IMR-90 (cell line): ENCODE measurements around the gene OR1K1. TPM values are rescaled to one million over a fixed set of nuclear protein-coding genes. Genes with fewer than 3 reads are reported as not detected.

ENCODE experiments used
- ATAC-seq: fragments of 200-7000 bp; cut with Tn5 transposase; 2 replicates; pipeline ENCODE4 v1.9.1; 2020; ENCODE audit warnings: low read depth, mild to moderate bottlenecking, moderate library complexity
- BruUV-seq: library from RNA; stranded (reverse); fragments of 400-500 nt; replicated peaks from 2 replicates; lab custom pipeline; 2021; lab: Mats Ljungman, UMichigan
- CTCF ChIA-PET: fragments of 300-600 bp; formaldehyde crosslinking; extraction: SDS; loops from one replicate; lab custom pipeline; 2021; ENCODE audit warnings: antibody characterized with exemption; lab: Yijun Ruan, JAX
- POLR2A ChIA-PET: fragments of 300-600 bp; sonication (Branson Sonifier 250); formaldehyde crosslinking; loops from one replicate; lab custom pipeline; 2022; ENCODE audit warnings: antibody characterized with exemption; ENCODE audit not compliant: unreplicated experiment; lab: Charles Lee
- DNase-seq: peaks from one replicate; pipeline ENCODE4 v3.0.0; 2013
- H2AFZ ChIP-seq: replicated peaks from 2 replicates; pipeline ENCODE3; 2013; ENCODE audit warnings: low read length, mild to moderate bottlenecking; ENCODE audit not compliant: poor library complexity
- H2AK5ac ChIP-seq: 2 replicates; pipeline ENCODE4 v1.6.1; 2013; ENCODE audit warnings: low read depth, low read length, inconsistent platforms
- H2AK9ac ChIP-seq: replicated peaks from 2 replicates; pipeline ENCODE3; 2013; ENCODE audit warnings: mild to moderate bottlenecking, low read depth, low read length, moderate library complexity; ENCODE audit not compliant: poor library complexity
- H2BK120ac ChIP-seq: 2 replicates; pipeline ENCODE4 v1.6.1; 2013; ENCODE audit warnings: low read depth, low read length, inconsistent platforms
- H2BK15ac ChIP-seq: 3 replicates; pipeline ENCODE4 v1.6.1; 2013; ENCODE audit warnings: low read depth, low read length, inconsistent platforms
- H2BK20ac ChIP-seq: 2 replicates; pipeline ENCODE4 v1.6.1; 2013; ENCODE audit warnings: low read depth, mild to moderate bottlenecking, inconsistent platforms, low read length, moderate library complexity
- H2BK5ac ChIP-seq: 2 replicates; pipeline ENCODE4 v1.6.1; 2013; ENCODE audit warnings: mild to moderate bottlenecking, low read depth, low read length, inconsistent platforms; ENCODE audit not compliant: poor library complexity, severe bottlenecking
- H3K14ac ChIP-seq: replicated peaks from 2 replicates; pipeline ENCODE4 v1.6.1; 2013; ENCODE audit warnings: low read depth, low read length, inconsistent platforms
- H3K18ac ChIP-seq: 2 replicates; pipeline ENCODE4 v1.6.1; 2013; ENCODE audit warnings: low read depth, low read length, control low read depth
- H3K23ac ChIP-seq: 2 replicates; pipeline ENCODE4 v1.6.1; 2013; ENCODE audit warnings: low read depth, low read length, inconsistent platforms
- H3K27ac ChIP-seq: 2 replicates; pipeline ENCODE4 v1.5.1; 2013; ENCODE audit warnings: mild to moderate bottlenecking, control low read depth, low read length; ENCODE audit not compliant: insufficient read depth
- H3K27me3 ChIP-seq: 2 replicates; pipeline ENCODE4 v1.6.1; 2013; ENCODE audit warnings: low read length; ENCODE audit not compliant: control insufficient read depth, insufficient read depth
- H3K36me3 ChIP-seq: 2 replicates; pipeline ENCODE4 v1.6.1; 2013; ENCODE audit warnings: low read length, mixed read lengths; ENCODE audit not compliant: control insufficient read depth, insufficient read depth
- H3K4ac ChIP-seq: 2 replicates; pipeline ENCODE4 v1.6.1; 2013; ENCODE audit warnings: low read depth, low read length, inconsistent platforms
- H3K4me1 ChIP-seq: 2 replicates; pipeline ENCODE4 v1.6.1; 2013; ENCODE audit warnings: low read length, mixed read lengths; ENCODE audit not compliant: control insufficient read depth, insufficient read depth
- H3K4me2 ChIP-seq: 2 replicates; pipeline ENCODE4 v1.6.1; 2013; ENCODE audit warnings: low read depth, mild to moderate bottlenecking, control low read depth, low read length, moderate library complexity
- H3K4me3 ChIP-seq: 2 replicates; pipeline ENCODE4 v1.5.1; 2013; ENCODE audit warnings: low read depth, mild to moderate bottlenecking, control low read depth, low read length, moderate library complexity; ENCODE audit not compliant: insufficient read depth
- H3K56ac ChIP-seq: 2 replicates; pipeline ENCODE4 v1.6.1; 2013; ENCODE audit warnings: low read length, inconsistent platforms; ENCODE audit not compliant: insufficient read depth; ENCODE audit errors: extremely low read depth
- H3K79me1 ChIP-seq, 2 experiments: 2 replicates each; pipeline ENCODE4 v1.6.1; 2013; ENCODE audit warnings: low read length in 2 of 2, inconsistent platforms in 1 of 2, low read depth in 1 of 2
- H3K9ac ChIP-seq: 2 replicates; pipeline ENCODE4 v1.6.1; 2013; ENCODE audit warnings: low read depth, low read length, control low read depth
- H3K9me1 ChIP-seq: 2 replicates; pipeline ENCODE4 v1.6.1; 2013; ENCODE audit warnings: low read length, inconsistent platforms; ENCODE audit not compliant: insufficient read depth
- H3K9me3 ChIP-seq: 2 replicates; pipeline ENCODE4 v1.6.1; 2013; ENCODE audit warnings: low read length; ENCODE audit not compliant: control insufficient read depth, insufficient read depth
- H4K20me1 ChIP-seq: 2 replicates; pipeline ENCODE4 v1.6.1; 2013; ENCODE audit warnings: low read length, inconsistent platforms; ENCODE audit not compliant: insufficient read depth
- H4K5ac ChIP-seq: 2 replicates; pipeline ENCODE4 v1.6.1; 2013; ENCODE audit warnings: mild to moderate bottlenecking, low read depth, low read length, control low read depth
- H4K8ac ChIP-seq, 2 experiments: 2 replicates each; pipeline ENCODE4 v1.6.1; 2013; ENCODE audit warnings: low read depth in 2 of 2, low read length in 2 of 2, control low read depth in 1 of 2, inconsistent platforms in 1 of 2
- H4K91ac ChIP-seq: 2 replicates; pipeline ENCODE4 v1.6.1; 2013; ENCODE audit warnings: low read depth, low read length, inconsistent platforms; ENCODE audit not compliant: insufficient read depth
- BHLHE40 ChIP-seq: fragments of 150-350 bp; IDR thresholded peaks from 2 replicates; pipeline ENCODE4 v1.6.1; 2016; ENCODE audit warnings: mild to moderate bottlenecking, low read depth, low read length
- CEBPB ChIP-seq: IDR thresholded peaks from 2 replicates; pipeline ENCODE4 v1.6.1; 2012; ENCODE audit warnings: low read depth, low read length, improper control_type of control experiment
- CTCF ChIP-seq: conservative IDR thresholded peaks from 2 replicates; pipeline ENCODE4 v1.5.1; 2012; ENCODE audit warnings: mild to moderate bottlenecking, low read depth, low read length, improper control_type of control experiment
- ELK1 ChIP-seq: fragments of 150-350 bp; IDR thresholded peaks from 2 replicates; pipeline ENCODE4 v1.6.1; 2016; ENCODE audit warnings: low read depth, mild to moderate bottlenecking, low read length, moderate library complexity, borderline replicate concordance
- MAZ ChIP-seq: IDR thresholded peaks from 2 replicates; pipeline ENCODE4 v1.6.1; 2012; ENCODE audit warnings: low read depth, mild to moderate bottlenecking, low read length, improper control_type of control experiment, moderate library complexity, borderline replicate concordance
- MXI1 ChIP-seq: IDR thresholded peaks from 2 replicates; pipeline ENCODE4 v1.6.1; 2012; ENCODE audit warnings: low read depth, mild to moderate bottlenecking, low read length, moderate library complexity, borderline replicate concordance
- RCOR1 ChIP-seq: IDR thresholded peaks from 2 replicates; pipeline ENCODE4 v1.6.1; 2012; ENCODE audit warnings: mild to moderate bottlenecking, low read length, improper control_type of control experiment; ENCODE audit not compliant: insufficient replicate concordance
- SMC3 ChIP-seq: fragments of 150-350 bp; IDR thresholded peaks from 2 replicates; pipeline ENCODE4 v1.6.1; 2016; ENCODE audit warnings: low read depth, mild to moderate bottlenecking, antibody characterized with exemption, low read length, moderate library complexity
- WGBS, 2 experiments: methylation state at CpG; one replicate each; pipeline versions ENCODE4 v1.1.5 to v1.1.7; 2013; ENCODE audit warnings: missing lambda C conversion rate in 2 of 2; ENCODE audit not compliant: insufficient read length in 1 of 2; ENCODE audit errors: extremely low coverage in 2 of 2; 5-methylcytosine and 5-hydroxymethylcytosine counted together
- dilution Hi-C: fragments of 300-500 bp; cut with HindIII; formaldehyde crosslinking; loops from one replicate; pipeline ENCODE4 v1.14.3; 2018; ENCODE audit warnings: low sequenced_read_pairs; ENCODE audit not compliant: unreplicated experiment
- in situ Hi-C: fragments of 300-500 bp; cut with MboI; formaldehyde crosslinking; loops from 3 replicates; pipeline ENCODE4 v1.14.3; 2019; ENCODE audit warnings: low sequenced_read_pairs, inconsistent platforms, mixed read lengths
- intact Hi-C: fragments of 100-400 bp; cut with micrococcal nuclease; formaldehyde crosslinking; loops from 2 replicates; pipeline ENCODE4 v1.10.0; 2022
- polyA plus RNA-seq, 3 experiments: library from polyadenylated mRNA; depleted of rRNA; stranded (reverse); fragments of >200 nt; gene quantifications; 2 replicates each; pipeline ENCODE4 v1.2.3, GENCODE V29; 2012; ENCODE audit warnings: low replicate concordance in 1 of 3
- total RNA-seq: library from RNA; depleted of rRNA; stranded (reverse); fragments of >200 nt; gene quantifications from 2 replicates; pipeline ENCODE4 v1.2.3, GENCODE V29; 2012

Gene OR1K1
- total and polyA plus RNA-seq, 2 of the 4 experiments (the other 2 are of a cell fraction), result not detected

- Histone ChIP-seq H2AFZ (peak overlapping the region; percentile 49), H3K79me1 (no peaks in the 10 kb centered on the region), H3K36me3 (no peaks in the 10 kb centered on the region), H3K9me1 (peaks cover 21% of the 10 kb centered on the region), H2BK120ac (peak overlapping the region; percentile 97), H4K8ac (peak overlapping the region; percentile 85 to 94), H2BK5ac (peak overlapping the region; percentile 83), H3K14ac (peak overlapping the region; percentile 85), H4K91ac (peak overlapping the region; percentile 94), H3K4me1 (peaks cover 20% of the 10 kb centered on the region), H3K56ac (peak overlapping the region; percentile 78), H3K23ac (peak overlapping the region; percentile 77), H3K9ac (no peak overlapping the region; the same call in 1 of the 2 replicates), H2AK9ac (peak overlapping the region; percentile 23), H3K4ac (peak overlapping the region; percentile 97), H3K27me3 (no peaks in the 10 kb centered on the region), H3K18ac (peak overlapping the region; percentile 96), H3K27ac (peak overlapping the region; percentile 86), H2BK15ac (peak overlapping the region; percentile 71; the same call in 2 of the 3 replicates), H4K5ac (peak overlapping the region; percentile 70), H3K4me2 (peak overlapping the region; percentile 54), H3K9me3 (no peaks in the 10 kb centered on the region; the same call in 1 of the 2 replicates), H4K20me1 (no peaks in the 10 kb centered on the region), H2AK5ac (peak overlapping the region; percentile 89), H3K4me3 (no peak overlapping the region), H2BK20ac (peak overlapping the region; percentile 97)
- DNase-seq (peak; percentile 79), ATAC-seq (peak; percentile 95)
- ChIA-PET POLR2A (interaction anchor here (0.7 kb wide), 1 partner anchor 29 kb away, joined by 3 read pairs; no protein-coding TSS in a partner anchor), CTCF (no interaction called here)
- in situ Hi-C loops, result no loop called here
- dilution Hi-C loops, result no loop called here
- intact Hi-C loops, result no loop called here
- 20% methylated on average over 2 of the region's 3 CpGs; no CpG with 5 or more reads in 1 of the 2 experiments for WGBS, 2 experiments
- BruUV-seq, result no TSS peak
- no peak for TF ChIP-seq RCOR1
- no peak for TF ChIP-seq BHLHE40
- no peak for TF ChIP-seq ELK1
- TF ChIP-seq MAZ, result no peak
- TF ChIP-seq CTCF, result no peak
- TF ChIP-seq MXI1, result 0 out of 2 replicates have a peak, but pooled peaks have one; percentile 41
- peak; percentile 63 for TF ChIP-seq CEBPB
- no peak for TF ChIP-seq SMC3
Measured at GRCh38 chr9:122777935-122778627, 21.8 kb upstream of the OR1K1 start.
